Adrenal gland (tissue), 12 donors: ENCODE measurements around the gene CACNA1A. TPM values are rescaled to one million over a fixed set of nuclear protein-coding genes. Genes with fewer than 3 reads are reported as not detected.
A peak's percentile ranks its signal among the peaks of the same experiment; 100 is the strongest.

Experiments
- DNase-seq, 7 donors: peaks; one replicate each; pipeline ENCODE4 v3.0.0-alpha.2; 2019 to 2020
- H3K27ac ChIP-seq, 5 donors: fragments of 200-600 bp; sonication (generic) in 4 of 5; 1 replicate in 3 of 5; 2 replicates in 2 of 5; pipeline versions ENCODE4 v1.5.1 to v1.8.0; 2016 to 2020; ENCODE audit warnings: mild to moderate bottlenecking in 1 of 5
- H3K27me3 ChIP-seq: fragments of 200-600 bp; 2 replicates; pipeline ENCODE4 v1.8.0; 2021
- H3K36me3 ChIP-seq, 2 donors: fragments of 200-600 bp; replicated peaks in 1 of 2; 1 replicate in 1 of 2; 2 replicates in 1 of 2; pipeline versions ENCODE4 v1.5.1 to v1.8.0; 2018 to 2022
- H3K4me1 ChIP-seq, 2 donors: fragments of 200-600 bp; replicated peaks in 1 of 2; 1 replicate in 1 of 2; 2 replicates in 1 of 2; pipeline versions ENCODE4 v1.5.1 to v1.8.0; 2018 to 2021
- H3K4me3 ChIP-seq, 4 donors: fragments of 200-600 bp; sonication (generic) in 3 of 4; one replicate each; pipeline ENCODE4 v1.5.1; 2016 to 2018
- H3K9me3 ChIP-seq, 3 donors: fragments of 200-600 bp; sonication (generic) in 1 of 3; replicated peaks in 1 of 3; 1 replicate in 2 of 3; 2 replicates in 1 of 3; pipeline versions ENCODE4 v1.5.1 to v1.8.0; 2016 to 2021
- CTCF ChIP-seq, 6 experiments: fragments of 450-650 bp in 4 of 6; fragments of 200-600 bp in 2 of 6; sonication (generic) in 1 of 6; IDR thresholded peaks; 1 replicate in 5 of 6; 2 replicates in 1 of 6; pipeline versions ENCODE4 v1.5.1 to v1.8.0; 2016 to 2021; ENCODE audit warnings: antibody characterized with exemption in 6 of 6, mild to moderate bottlenecking in 2 of 6, moderate library complexity in 1 of 6
- POLR2A ChIP-seq, 2 donors: fragments of 450-650 bp; IDR thresholded peaks; one replicate each; pipeline ENCODE4 v1.6.1; 2017; ENCODE audit warnings: antibody characterized with exemption in 2 of 2, mild to moderate bottlenecking in 2 of 2, moderate library complexity in 1 of 2
- WGBS, 4 donors: extraction: QIAGEN DNeasy Blood & Tissue Kit in 2 of 4; methylation state at CpG; one replicate each; pipeline versions ENCODE4 v1.1.5 to v1.1.7; 2013 to 2017; 5-methylcytosine and 5-hydroxymethylcytosine counted together
- intact Hi-C, 2 donors: fragments of 100-400 bp; cut with DNase I; formaldehyde crosslinking; loops; one replicate each; pipeline versions ENCODE4 v1.14.1 to v1.15.0; 2022 to 2023
- polyA plus RNA-seq, 3 donors: library from polyadenylated mRNA; stranded (reverse); fragments of 200-250 nt in 2 of 3; fragments of 350-450 nt in 1 of 3; fragmentation: Illumina TruSeq in 1 of 3; extraction: RNeasy Lipid Tissue Mini Kit (QIAGEN cat#74804) in 1 of 3; gene quantifications; one replicate each; pipeline ENCODE4 v1.2.3, GENCODE V29; 2013 to 2014
- total RNA-seq, 9 donors: library from RNA; depleted of rRNA in 4 of 9; stranded (reverse); fragments of >200 nt in 4 of 9; fragments of 120-200 nt in 1 of 9; fragmentation: NEBNext Ultra II Directional in 1 of 9; extraction: Animal tissue kit (Norgen Biotek cat#: 25700) in 1 of 9; gene quantifications; one replicate each; pipeline versions ENCODE4 v1.1.0 to v1.2.4, GENCODE V29; 2013 to 2023
- donor health status: healthy with polysubstance abuse.
- donor health status: Bipolar disorder and iron deficiency.
- donor health status: DM: yes; HTN: yes; CAD: no.
- donor health status: DM: no; HTN: no; CAD: no.
- donor health status: DM: no; HTN: no; CAD: no.
- donor health status: DM: yes; HTN: yes; CAD: no.

CACNA1A gene
- total and polyA plus RNA-seq, 12 donors: 0.28 to 35.4 (median 2.8) TPM; not detected in 1

GRCh38 chr19:13214036-13214730, 292.1 kb downstream of the CACNA1A start:
- H3K9me3 ChIP-seq: no peaks in the 10 kb centered on the region
- DNase-seq: no peak
- H3K36me3 ChIP-seq: no peaks in the 10 kb centered on the region
- no peaks in the 10 kb centered on the region for H3K27me3 ChIP-seq
- no peak overlapping the region for H3K27ac ChIP-seq
- no peaks in the 10 kb centered on the region for H3K4me1 ChIP-seq
- 84 to 96% (median 90%) methylated on average over 13 to 19 of the region's 19 CpGs for WGBS, 4 donors
- TF ChIP-seq POLR2A (IDR thresholded peaks at IDR 0.05): no peak
- no peak for TF ChIP-seq CTCF (IDR thresholded peaks at IDR 0.05)
- intact Hi-C loops: no loop called here
- no peak overlapping the region for H3K4me3 ChIP-seq

- Histone ChIP-seq H3K4me1 (no peaks in the 10 kb centered on the region), H3K36me3 (no peaks in the 10 kb centered on the region), H3K4me3 (no peak overlapping the region), H3K9me3 (no peaks in the 10 kb centered on the region), H3K27me3 (no peaks in the 10 kb centered on the region), H3K27ac (no peak overlapping the region)
- intact Hi-C loops: no loop called here
- 58 to 69% (median 67%) methylated on average over 6 to 7 of the region's 7 CpGs for WGBS, 4 donors
- peak; percentile 37 to 70 (median 46) for DNase-seq
- TF ChIP-seq CTCF (IDR thresholded peaks at IDR 0.05) (peak in 5 of 6 experiments; percentile 23 to 48 (median 34)), POLR2A (IDR thresholded peaks at IDR 0.05) (no peak)
These were observed 293.4 kb downstream of the CACNA1A start for GRCh38 chr19:13212759-13213330.

- Histone ChIP-seq H3K9me3 (no peaks in the 10 kb centered on the region), H3K36me3 (no peaks in the 10 kb centered on the region), H3K4me1 (no peaks in the 10 kb centered on the region), H3K4me3 (no peak overlapping the region), H3K27me3 (no peaks in the 10 kb centered on the region), H3K27ac (no peak overlapping the region)
- intact Hi-C loops: no loop called here
- WGBS, 4 donors: 84 to 90% (median 87%) methylated on average over 2 to 16 of the region's 16 CpGs
- TF ChIP-seq CTCF (IDR thresholded peaks at IDR 0.05): no peak
- no peak for TF ChIP-seq POLR2A (IDR thresholded peaks at IDR 0.05)
- no peak for DNase-seq
These were observed 294.6 kb downstream of the CACNA1A start for GRCh38 chr19:13211426-13212308.

GRCh38 chr19:13210941-13211340, 295.3 kb downstream of the CACNA1A start:
- Histone ChIP-seq H3K4me3 (no peak overlapping the region), H3K36me3 (no peaks in the 10 kb centered on the region), H3K4me1 (no peaks in the 10 kb centered on the region), H3K27me3 (no peaks in the 10 kb centered on the region), H3K27ac (no peak overlapping the region), H3K9me3 (no peaks in the 10 kb centered on the region)
- TF ChIP-seq POLR2A (IDR thresholded peaks at IDR 0.05) (no peak), CTCF (IDR thresholded peaks at IDR 0.05) (no peak)
- 67 to 88% (median 80%) methylated on average over 5 to 20 of the region's 20 CpGs for WGBS, 4 donors
- DNase-seq: no peak
- intact Hi-C loops: no loop called here
